ENCODE results near the gene EMILIN3. TPM values are rescaled to one million over a fixed set of nuclear protein-coding genes. Genes with fewer than 3 reads are reported as not detected.

The EMILIN3 gene
- total RNA-seq, 5 donors from 2014 or later (not counting 1 experiment from before 2014, with no cell fraction given), result not detected

GRCh38 chr20:41380551-41381193 is 14.1 kb upstream of the EMILIN3 start:
- no peaks in the 10 kb centered on the region for H3K4me1 ChIP-seq (ENCODE audit: control insufficient read depth in 1 of 2, extremely low read depth in 1 of 2, insufficient read depth in 2 of 2, low read length in 2 of 2)
- no peak overlapping the region for H3K4me3 ChIP-seq (ENCODE audit: control insufficient read depth in 1 of 2, extremely low read depth in 1 of 2, low read length in 1 of 2)
- WGBS (ENCODE audit: insufficient coverage), result 75% methylated on average over 9 of the region's 12 CpGs
- DNase-seq (no peak), ATAC-seq (replicated peaks in 1 of 4) (no peak)
- H3K9me3 Mint-ChIP-seq, result no peaks in the 10 kb centered on the region
- H3K9me3 ChIP-seq, result no peaks in the 10 kb centered on the region
- POLR2A ChIA-PET, result no interaction called here
- H3K27me3 Mint-ChIP-seq, result peaks cover 35 to 46% of the 10 kb centered on the region in 2 donors
- H3K27ac Mint-ChIP-seq, result no peak overlapping the region
- H3K36me3 Mint-ChIP-seq, result no peaks in the 10 kb centered on the region
- H3K36me3 ChIP-seq (ENCODE audit: control insufficient read depth in 2 of 2, extremely low read depth in 1 of 2, insufficient read depth in 1 of 2, low read length in 1 of 2), result no peaks in the 10 kb centered on the region
- no peak overlapping the region for H3K4me3 Mint-ChIP-seq
- CTCF ChIA-PET, result no interaction called here
- H3K4me1 Mint-ChIP-seq, result peaks cover 0 to 13% (median 3%) of the 10 kb centered on the region in 3 donors
- H3K27me3 ChIP-seq (replicated peaks in 1 of 2; ENCODE audit: control insufficient read depth in 2 of 2, extremely low read depth in 1 of 2, insufficient read depth in 2 of 2, low read length in 1 of 2), result peaks cover 4 to 27% of the 10 kb centered on the region in 2 experiments
- no peak overlapping the region for H3K27ac ChIP-seq (ENCODE audit: low read length)

GRCh38 chr20:41379551-41379950 is 12.9 kb upstream of the EMILIN3 start:
- H3K27ac ChIP-seq (ENCODE audit: low read length), result no peak overlapping the region
- H3K27me3 ChIP-seq (replicated peaks in 1 of 2; ENCODE audit: control insufficient read depth in 2 of 2, extremely low read depth in 1 of 2, insufficient read depth in 2 of 2, low read length in 1 of 2), result peaks cover 4 to 37% of the 10 kb centered on the region in 2 experiments
- Mint-ChIP-seq H3K27me3 (peaks cover 31 to 52% of the 10 kb centered on the region in 2 donors), H3K4me1 (peaks cover 0 to 13% (median 3%) of the 10 kb centered on the region in 3 donors), H3K4me3 (no peak overlapping the region), H3K36me3 (no peaks in the 10 kb centered on the region), H3K9me3 (no peaks in the 10 kb centered on the region), H3K27ac (no peak overlapping the region)
- ATAC-seq (replicated peaks in 1 of 4), result no peak
- WGBS (ENCODE audit: insufficient coverage), result no CpG with 5 or more reads among the region's 2 CpGs
- no peak for DNase-seq
- no peaks in the 10 kb centered on the region for H3K9me3 ChIP-seq
- POLR2A ChIA-PET, result no interaction called here
- H3K4me1 ChIP-seq (ENCODE audit: control insufficient read depth in 1 of 2, extremely low read depth in 1 of 2, insufficient read depth in 2 of 2, low read length in 2 of 2), result no peaks in the 10 kb centered on the region
- H3K36me3 ChIP-seq (ENCODE audit: control insufficient read depth in 2 of 2, extremely low read depth in 1 of 2, insufficient read depth in 1 of 2, low read length in 1 of 2), result no peaks in the 10 kb centered on the region
- no peak overlapping the region for H3K4me3 ChIP-seq (ENCODE audit: control insufficient read depth in 1 of 2, extremely low read depth in 1 of 2, low read length in 1 of 2)
- CTCF ChIA-PET, result no interaction called here

- POLR2A ChIA-PET, result interaction anchor here in 1 of 2 donors (0.6 kb wide), 1 partner anchor 59 kb away, joined by 3 read pairs; no protein-coding TSS in a partner anchor
- no peak overlapping the region for H3K27ac ChIP-seq (ENCODE audit: low read length)
- peaks cover 4 to 52% of the 10 kb centered on the region in 2 experiments for H3K27me3 ChIP-seq (replicated peaks in 1 of 2; ENCODE audit: control insufficient read depth in 2 of 2, extremely low read depth in 1 of 2, insufficient read depth in 2 of 2, low read length in 1 of 2)
- H3K27me3 Mint-ChIP-seq, result peaks cover 37 to 69% of the 10 kb centered on the region in 2 donors
- no peaks in the 10 kb centered on the region for H3K9me3 ChIP-seq
- WGBS (ENCODE audit: insufficient coverage), result 28% methylated on average over 6 of the region's 6 CpGs
- H3K4me1 Mint-ChIP-seq, result peaks cover 0 to 13% (median 3%) of the 10 kb centered on the region in 3 donors
- ATAC-seq (replicated peaks in 1 of 4) (no peak), DNase-seq (no peak)
- no peaks in the 10 kb centered on the region for H3K4me1 ChIP-seq (ENCODE audit: control insufficient read depth in 1 of 2, extremely low read depth in 1 of 2, insufficient read depth in 2 of 2, low read length in 2 of 2)
- no peak overlapping the region for H3K27ac Mint-ChIP-seq
- H3K36me3 Mint-ChIP-seq, result no peaks in the 10 kb centered on the region
- no peaks in the 10 kb centered on the region for H3K36me3 ChIP-seq (ENCODE audit: control insufficient read depth in 2 of 2, extremely low read depth in 1 of 2, insufficient read depth in 1 of 2, low read length in 1 of 2)
- no peak overlapping the region for H3K4me3 Mint-ChIP-seq
- CTCF ChIA-PET, result no interaction called here
- H3K9me3 Mint-ChIP-seq, result peaks cover 0 to 4% (median 0%) of the 10 kb centered on the region in 3 donors
- H3K4me3 ChIP-seq (ENCODE audit: control insufficient read depth in 1 of 2, extremely low read depth in 1 of 2, low read length in 1 of 2), result no peak overlapping the region
These were observed 10.7 kb upstream of the EMILIN3 start for GRCh38 chr20:41377275-41377674.

GRCh38 chr20:41376349-41376748 is 9.7 kb upstream of the EMILIN3 start:
- Mint-ChIP-seq H3K36me3 (no peaks in the 10 kb centered on the region), H3K27me3 (peaks cover 37 to 69% of the 10 kb centered on the region in 2 donors), H3K9me3 (peaks cover 2 to 4% (median 2%) of the 10 kb centered on the region in 3 donors), H3K4me3 (no peak overlapping the region), H3K27ac (no peak overlapping the region), H3K4me1 (peaks cover 0 to 13% (median 3%) of the 10 kb centered on the region in 3 donors)
- no peaks in the 10 kb centered on the region for H3K36me3 ChIP-seq (ENCODE audit: control insufficient read depth in 2 of 2, extremely low read depth in 1 of 2, insufficient read depth in 1 of 2, low read length in 1 of 2)
- WGBS (ENCODE audit: insufficient coverage), result no CpG with 5 or more reads among the region's 5 CpGs
- DNase-seq (no peak), ATAC-seq (replicated peaks in 1 of 4) (no peak)
- H3K9me3 ChIP-seq, result no peaks in the 10 kb centered on the region
- POLR2A ChIA-PET, result interaction anchor here (0.6 kb wide), 3 partner anchors 49 to 411 kb away, joined by 3 to 10 read pairs (median 4); no protein-coding TSS in a partner anchor
- H3K4me3 ChIP-seq (ENCODE audit: control insufficient read depth in 1 of 2, extremely low read depth in 1 of 2, low read length in 1 of 2), result no peak overlapping the region
- no peaks in the 10 kb centered on the region for H3K4me1 ChIP-seq (ENCODE audit: control insufficient read depth in 1 of 2, extremely low read depth in 1 of 2, insufficient read depth in 2 of 2, low read length in 2 of 2)
- peaks cover 4 to 55% of the 10 kb centered on the region in 2 experiments for H3K27me3 ChIP-seq (replicated peaks in 1 of 2; ENCODE audit: control insufficient read depth in 2 of 2, extremely low read depth in 1 of 2, insufficient read depth in 2 of 2, low read length in 1 of 2)
- CTCF ChIA-PET, result no interaction called here
- no peak overlapping the region for H3K27ac ChIP-seq (ENCODE audit: low read length)

- H3K27ac ChIP-seq (ENCODE audit: low read length), result no peak overlapping the region
- ChIA-PET POLR2A (interaction anchor here in 1 of 2 donors (0.6 kb wide), 1 partner anchor 178 kb away, joined by 3 read pairs; no protein-coding TSS in a partner anchor), CTCF (no interaction called here)
- Mint-ChIP-seq H3K9me3 (peaks cover 4 to 5% (median 5%) of the 10 kb centered on the region in 3 donors), H3K4me1 (peaks cover 0 to 12% (median 3%) of the 10 kb centered on the region in 3 donors), H3K4me3 (no peak overlapping the region), H3K27ac (no peak overlapping the region), H3K36me3 (no peaks in the 10 kb centered on the region), H3K27me3 (peaks cover 35 to 73% of the 10 kb centered on the region in 2 donors)
- DNase-seq (no peak), ATAC-seq (replicated peaks in 1 of 4) (no peak)
- no peak overlapping the region for H3K4me3 ChIP-seq (ENCODE audit: control insufficient read depth in 1 of 2, extremely low read depth in 1 of 2, low read length in 1 of 2)
- no peaks in the 10 kb centered on the region for H3K9me3 ChIP-seq
- WGBS (ENCODE audit: insufficient coverage), result 63% methylated on average over 9 of the region's 9 CpGs
- no peaks in the 10 kb centered on the region for H3K4me1 ChIP-seq (ENCODE audit: control insufficient read depth in 1 of 2, extremely low read depth in 1 of 2, insufficient read depth in 2 of 2, low read length in 2 of 2)
- no peaks in the 10 kb centered on the region for H3K36me3 ChIP-seq (ENCODE audit: control insufficient read depth in 2 of 2, extremely low read depth in 1 of 2, insufficient read depth in 1 of 2, low read length in 1 of 2)
- H3K27me3 ChIP-seq (replicated peaks in 1 of 2; ENCODE audit: control insufficient read depth in 2 of 2, extremely low read depth in 1 of 2, insufficient read depth in 2 of 2, low read length in 1 of 2), result peaks cover 4 to 53% of the 10 kb centered on the region in 2 experiments
These were observed 9.2 kb upstream of the EMILIN3 start for GRCh38 chr20:41375846-41376245.

GRCh38 chr20:41373931-41374920 is 7.6 kb upstream of the EMILIN3 start:
- CTCF ChIA-PET, result no interaction called here
- peaks cover 35 to 71% of the 10 kb centered on the region in 2 donors for H3K27me3 Mint-ChIP-seq

More at GRCh38 chr20:41373931-41374920, 7.6 kb upstream of the EMILIN3 start:
- ATAC-seq (replicated peaks in 1 of 4), result no peak
- DNase-seq, result no peak
- WGBS (ENCODE audit: insufficient coverage), result 81% methylated on average over 5 of the region's 9 CpGs
- Histone ChIP-seq H3K27ac (ENCODE audit: low read length) (no peak overlapping the region), H3K9me3 (no peaks in the 10 kb centered on the region), H3K4me3 (ENCODE audit: control insufficient read depth in 1 of 2, extremely low read depth in 1 of 2, low read length in 1 of 2) (no peak overlapping the region), H3K4me1 (ENCODE audit: control insufficient read depth in 1 of 2, extremely low read depth in 1 of 2, insufficient read depth in 2 of 2, low read length in 2 of 2) (no peaks in the 10 kb centered on the region), H3K27me3 (replicated peaks in 1 of 2; ENCODE audit: control insufficient read depth in 2 of 2, extremely low read depth in 1 of 2, insufficient read depth in 2 of 2, low read length in 1 of 2) (peaks cover 4 to 56% of the 10 kb centered on the region in 2 experiments), H3K36me3 (ENCODE audit: control insufficient read depth in 2 of 2, extremely low read depth in 1 of 2, insufficient read depth in 1 of 2, low read length in 1 of 2) (no peaks in the 10 kb centered on the region)
- H3K4me1 Mint-ChIP-seq, result no peaks in the 10 kb centered on the region
- peaks cover 4 to 5% (median 5%) of the 10 kb centered on the region in 3 donors for H3K9me3 Mint-ChIP-seq
- POLR2A ChIA-PET, result no interaction called here
- no peak overlapping the region for H3K4me3 Mint-ChIP-seq
- no peaks in the 10 kb centered on the region for H3K36me3 Mint-ChIP-seq
- no peak overlapping the region for H3K27ac Mint-ChIP-seq

All from T-cell (primary cell).